GM19372 (cell line): Measurements from ENCODE around the gene SCARF2.
"Not testable (repeated sequence)": the region's sequence is repeated elsewhere in the genome, so short reads cannot be mapped to it uniquely, and the experiment has no call there.

Experiments used
- ATAC-seq: cut with Tn5 transposase; IDR thresholded peaks from one replicate; pipeline ENCODE4 v1.9.1; 2021; ENCODE audit warnings: mild to moderate bottlenecking, low read depth, moderate library complexity; ENCODE audit not compliant: unreplicated experiment

SCARF2 gene

GRCh38 chr22:20414450-20414849 lies 23.2 kb downstream of the SCARF2 start:
- no peak for ATAC-seq

GRCh38 chr22:20414059-20414440 lies 23.6 kb downstream of the SCARF2 start:
- no peak for ATAC-seq

GRCh38 chr22:20413217-20414058 lies 24.2 kb downstream of the SCARF2 start:
- no peak for ATAC-seq

GRCh38 chr22:20412474-20413216 lies 25.0 kb downstream of the SCARF2 start:
- no peak for ATAC-seq

- not testable (repeated sequence) for ATAC-seq
Observed at GRCh38 chr22:20409385-20409784, 28.2 kb downstream of the SCARF2 start.

- ATAC-seq: no peak
Observed at GRCh38 chr22:20408891-20409290, 28.7 kb downstream of the SCARF2 start.

- no peak for ATAC-seq
Observed at GRCh38 chr22:20407829-20408228, 29.8 kb downstream of the SCARF2 start.

GRCh38 chr22:20406686-20407408 lies 30.8 kb downstream of the SCARF2 start:
- ATAC-seq: no peak

GRCh38 chr22:20405931-20406685 lies 31.5 kb downstream of the SCARF2 start:
- no peak for ATAC-seq

GRCh38 chr22:20405291-20405930 lies 32.2 kb downstream of the SCARF2 start:
- ATAC-seq: no peak

- ATAC-seq: no peak
Observed at GRCh38 chr22:20404881-20405280, 32.7 kb downstream of the SCARF2 start.

GRCh38 chr22:20403779-20404140 lies 33.9 kb downstream of the SCARF2 start:
- no peak for ATAC-seq

GRCh38 chr22:20402960-20403778 lies 34.5 kb downstream of the SCARF2 start:
- no peak for ATAC-seq

- ATAC-seq: no peak
Observed at GRCh38 chr22:20401376-20402014, 36.1 kb downstream of the SCARF2 start.

GRCh38 chr22:20400606-20401375 lies 36.8 kb downstream of the SCARF2 start:
- no peak for ATAC-seq

GRCh38 chr22:20399866-20400605 lies 37.6 kb downstream of the SCARF2 start:
- ATAC-seq: no peak

- no peak for ATAC-seq
Observed at GRCh38 chr22:20398420-20398819, 39.2 kb downstream of the SCARF2 start.
